IMR-90 (cell line): ENCODE data around the gene NAT10. TPM values are rescaled to one million over a fixed set of nuclear protein-coding genes. Genes with fewer than 3 reads are reported as not detected.

Source experiments
- ATAC-seq: fragments of 200-7000 bp; cut with Tn5 transposase; 2 replicates; pipeline ENCODE4 v1.9.1; 2020; ENCODE audit warnings: low read depth, mild to moderate bottlenecking, moderate library complexity
- BruUV-seq: library from RNA; stranded (reverse); fragments of 400-500 nt; replicated peaks from 2 replicates; lab custom pipeline; 2021; lab: Mats Ljungman, UMichigan
- CTCF ChIA-PET: fragments of 300-600 bp; formaldehyde crosslinking; extraction: SDS; loops from one replicate; lab custom pipeline; 2021; ENCODE audit warnings: antibody characterized with exemption; lab: Yijun Ruan, JAX
- POLR2A ChIA-PET: fragments of 300-600 bp; sonication (Branson Sonifier 250); formaldehyde crosslinking; loops from one replicate; lab custom pipeline; 2022; ENCODE audit warnings: antibody characterized with exemption; ENCODE audit not compliant: unreplicated experiment; lab: Charles Lee
- DNase-seq: peaks from one replicate; pipeline ENCODE4 v3.0.0; 2013
- H2AFZ ChIP-seq: replicated peaks from 2 replicates; pipeline ENCODE3; 2013; ENCODE audit warnings: low read length, mild to moderate bottlenecking; ENCODE audit not compliant: poor library complexity
- H2AK5ac ChIP-seq: 2 replicates; pipeline ENCODE4 v1.6.1; 2013; ENCODE audit warnings: low read depth, low read length, inconsistent platforms
- H2AK9ac ChIP-seq: replicated peaks from 2 replicates; pipeline ENCODE3; 2013; ENCODE audit warnings: mild to moderate bottlenecking, low read depth, low read length, moderate library complexity; ENCODE audit not compliant: poor library complexity
- H2BK120ac ChIP-seq: 2 replicates; pipeline ENCODE4 v1.6.1; 2013; ENCODE audit warnings: low read depth, low read length, inconsistent platforms
- H2BK15ac ChIP-seq: 3 replicates; pipeline ENCODE4 v1.6.1; 2013; ENCODE audit warnings: low read depth, low read length, inconsistent platforms
- H2BK20ac ChIP-seq: 2 replicates; pipeline ENCODE4 v1.6.1; 2013; ENCODE audit warnings: low read depth, mild to moderate bottlenecking, inconsistent platforms, low read length, moderate library complexity
- H2BK5ac ChIP-seq: 2 replicates; pipeline ENCODE4 v1.6.1; 2013; ENCODE audit warnings: mild to moderate bottlenecking, low read depth, low read length, inconsistent platforms; ENCODE audit not compliant: poor library complexity, severe bottlenecking
- H3K14ac ChIP-seq: replicated peaks from 2 replicates; pipeline ENCODE4 v1.6.1; 2013; ENCODE audit warnings: low read depth, low read length, inconsistent platforms
- H3K18ac ChIP-seq: 2 replicates; pipeline ENCODE4 v1.6.1; 2013; ENCODE audit warnings: low read depth, low read length, control low read depth
- H3K23ac ChIP-seq: 2 replicates; pipeline ENCODE4 v1.6.1; 2013; ENCODE audit warnings: low read depth, low read length, inconsistent platforms
- H3K27ac ChIP-seq: 2 replicates; pipeline ENCODE4 v1.5.1; 2013; ENCODE audit warnings: mild to moderate bottlenecking, control low read depth, low read length; ENCODE audit not compliant: insufficient read depth
- H3K27me3 ChIP-seq: 2 replicates; pipeline ENCODE4 v1.6.1; 2013; ENCODE audit warnings: low read length; ENCODE audit not compliant: control insufficient read depth, insufficient read depth
- H3K36me3 ChIP-seq: 2 replicates; pipeline ENCODE4 v1.6.1; 2013; ENCODE audit warnings: low read length, mixed read lengths; ENCODE audit not compliant: control insufficient read depth, insufficient read depth
- H3K4ac ChIP-seq: 2 replicates; pipeline ENCODE4 v1.6.1; 2013; ENCODE audit warnings: low read depth, low read length, inconsistent platforms
- H3K4me1 ChIP-seq: 2 replicates; pipeline ENCODE4 v1.6.1; 2013; ENCODE audit warnings: low read length, mixed read lengths; ENCODE audit not compliant: control insufficient read depth, insufficient read depth
- H3K4me2 ChIP-seq: 2 replicates; pipeline ENCODE4 v1.6.1; 2013; ENCODE audit warnings: low read depth, mild to moderate bottlenecking, control low read depth, low read length, moderate library complexity
- H3K4me3 ChIP-seq: 2 replicates; pipeline ENCODE4 v1.5.1; 2013; ENCODE audit warnings: low read depth, mild to moderate bottlenecking, control low read depth, low read length, moderate library complexity; ENCODE audit not compliant: insufficient read depth
- H3K56ac ChIP-seq: 2 replicates; pipeline ENCODE4 v1.6.1; 2013; ENCODE audit warnings: low read length, inconsistent platforms; ENCODE audit not compliant: insufficient read depth; ENCODE audit errors: extremely low read depth
- H3K79me1 ChIP-seq, 2 experiments: 2 replicates each; pipeline ENCODE4 v1.6.1; 2013; ENCODE audit warnings: low read length in 2 of 2, inconsistent platforms in 1 of 2, low read depth in 1 of 2
- H3K9ac ChIP-seq: 2 replicates; pipeline ENCODE4 v1.6.1; 2013; ENCODE audit warnings: low read depth, low read length, control low read depth
- H3K9me1 ChIP-seq: 2 replicates; pipeline ENCODE4 v1.6.1; 2013; ENCODE audit warnings: low read length, inconsistent platforms; ENCODE audit not compliant: insufficient read depth
- H3K9me3 ChIP-seq: 2 replicates; pipeline ENCODE4 v1.6.1; 2013; ENCODE audit warnings: low read length; ENCODE audit not compliant: control insufficient read depth, insufficient read depth
- H4K20me1 ChIP-seq: 2 replicates; pipeline ENCODE4 v1.6.1; 2013; ENCODE audit warnings: low read length, inconsistent platforms; ENCODE audit not compliant: insufficient read depth
- H4K5ac ChIP-seq: 2 replicates; pipeline ENCODE4 v1.6.1; 2013; ENCODE audit warnings: mild to moderate bottlenecking, low read depth, low read length, control low read depth
- H4K8ac ChIP-seq, 2 experiments: 2 replicates each; pipeline ENCODE4 v1.6.1; 2013; ENCODE audit warnings: low read depth in 2 of 2, low read length in 2 of 2, control low read depth in 1 of 2, inconsistent platforms in 1 of 2
- H4K91ac ChIP-seq: 2 replicates; pipeline ENCODE4 v1.6.1; 2013; ENCODE audit warnings: low read depth, low read length, inconsistent platforms; ENCODE audit not compliant: insufficient read depth
- BHLHE40 ChIP-seq: fragments of 150-350 bp; IDR thresholded peaks from 2 replicates; pipeline ENCODE4 v1.6.1; 2016; ENCODE audit warnings: mild to moderate bottlenecking, low read depth, low read length
- CEBPB ChIP-seq: IDR thresholded peaks from 2 replicates; pipeline ENCODE4 v1.6.1; 2012; ENCODE audit warnings: low read depth, low read length, improper control_type of control experiment
- CHD1 ChIP-seq: IDR thresholded peaks from 2 replicates; pipeline ENCODE4 v1.6.1; 2012; ENCODE audit warnings: low read depth, low read length, improper control_type of control experiment
- ELK1 ChIP-seq: fragments of 150-350 bp; IDR thresholded peaks from 2 replicates; pipeline ENCODE4 v1.6.1; 2016; ENCODE audit warnings: low read depth, mild to moderate bottlenecking, low read length, moderate library complexity, borderline replicate concordance
- FOS ChIP-seq: fragments of 150-350 bp; IDR thresholded peaks from 2 replicates; pipeline ENCODE4 v1.6.1; 2016; ENCODE audit warnings: low read depth, low read length
- MAFK ChIP-seq: IDR thresholded peaks from 2 replicates; pipeline ENCODE4 v1.6.1; 2012; ENCODE audit warnings: low read depth, low read length, improper control_type of control experiment
- MAZ ChIP-seq: IDR thresholded peaks from 2 replicates; pipeline ENCODE4 v1.6.1; 2012; ENCODE audit warnings: low read depth, mild to moderate bottlenecking, low read length, improper control_type of control experiment, moderate library complexity, borderline replicate concordance
- MXI1 ChIP-seq: IDR thresholded peaks from 2 replicates; pipeline ENCODE4 v1.6.1; 2012; ENCODE audit warnings: low read depth, mild to moderate bottlenecking, low read length, moderate library complexity, borderline replicate concordance
- NFE2L2 ChIP-seq: fragments of 150-350 bp; IDR thresholded peaks from 2 replicates; pipeline ENCODE4 v1.6.1; 2016; ENCODE audit warnings: low read depth, mild to moderate bottlenecking, low read length
- POLR2A ChIP-seq: IDR thresholded peaks from 2 replicates; pipeline ENCODE4 v1.6.1; 2012; ENCODE audit warnings: mild to moderate bottlenecking, low read depth, low read length
- RAD21 ChIP-seq: IDR thresholded peaks from 2 replicates; pipeline ENCODE4 v1.6.1; 2012; ENCODE audit warnings: low read length, improper control_type of control experiment
- RCOR1 ChIP-seq: IDR thresholded peaks from 2 replicates; pipeline ENCODE4 v1.6.1; 2012; ENCODE audit warnings: mild to moderate bottlenecking, low read length, improper control_type of control experiment; ENCODE audit not compliant: insufficient replicate concordance
- RFX5 ChIP-seq: IDR thresholded peaks from 2 replicates; pipeline ENCODE4 v1.8.0; 2012; ENCODE audit warnings: low read depth, mild to moderate bottlenecking, low read length, moderate library complexity
- SMC3 ChIP-seq: fragments of 150-350 bp; IDR thresholded peaks from 2 replicates; pipeline ENCODE4 v1.6.1; 2016; ENCODE audit warnings: low read depth, mild to moderate bottlenecking, antibody characterized with exemption, low read length, moderate library complexity
- WGBS, 2 experiments: methylation state at CpG; one replicate each; pipeline versions ENCODE4 v1.1.5 to v1.1.7; 2013; ENCODE audit warnings: missing lambda C conversion rate in 2 of 2; ENCODE audit not compliant: insufficient read length in 1 of 2; ENCODE audit errors: extremely low coverage in 2 of 2; 5-methylcytosine and 5-hydroxymethylcytosine counted together
- dilution Hi-C: fragments of 300-500 bp; cut with HindIII; formaldehyde crosslinking; loops from one replicate; pipeline ENCODE4 v1.14.3; 2018; ENCODE audit warnings: low sequenced_read_pairs; ENCODE audit not compliant: unreplicated experiment
- in situ Hi-C: fragments of 300-500 bp; cut with MboI; formaldehyde crosslinking; loops from 3 replicates; pipeline ENCODE4 v1.14.3; 2019; ENCODE audit warnings: low sequenced_read_pairs, inconsistent platforms, mixed read lengths
- intact Hi-C: fragments of 100-400 bp; cut with micrococcal nuclease; formaldehyde crosslinking; loops from 2 replicates; pipeline ENCODE4 v1.10.0; 2022
- polyA plus RNA-seq, 3 experiments: library from polyadenylated mRNA; depleted of rRNA; stranded (reverse); fragments of >200 nt; gene quantifications; 2 replicates each; pipeline ENCODE4 v1.2.3, GENCODE V29; 2012; ENCODE audit warnings: low replicate concordance in 1 of 3
- total RNA-seq: library from RNA; depleted of rRNA; stranded (reverse); fragments of >200 nt; gene quantifications from 2 replicates; pipeline ENCODE4 v1.2.3, GENCODE V29; 2012
- TF ChIP-seq, protein P1 (sequence below): conservative IDR thresholded peaks from 2 replicates; pipeline ENCODE4 v1.5.1; 2012; ENCODE audit warnings: mild to moderate bottlenecking, low read depth, low read length, improper control_type of control experiment
- TF ChIP-seq, protein P2 (sequence below): fragments of 150-350 bp; IDR thresholded peaks from 2 replicates; pipeline ENCODE4 v1.6.1; 2017; ENCODE audit warnings: mild to moderate bottlenecking, antibody characterized with exemption, low read length, low read depth

NAT10 gene
- total and polyA plus RNA-seq, 2 of the 4 experiments (the other 2 are of a cell fraction) = 28.1 to 34.8 TPM

DNA sequence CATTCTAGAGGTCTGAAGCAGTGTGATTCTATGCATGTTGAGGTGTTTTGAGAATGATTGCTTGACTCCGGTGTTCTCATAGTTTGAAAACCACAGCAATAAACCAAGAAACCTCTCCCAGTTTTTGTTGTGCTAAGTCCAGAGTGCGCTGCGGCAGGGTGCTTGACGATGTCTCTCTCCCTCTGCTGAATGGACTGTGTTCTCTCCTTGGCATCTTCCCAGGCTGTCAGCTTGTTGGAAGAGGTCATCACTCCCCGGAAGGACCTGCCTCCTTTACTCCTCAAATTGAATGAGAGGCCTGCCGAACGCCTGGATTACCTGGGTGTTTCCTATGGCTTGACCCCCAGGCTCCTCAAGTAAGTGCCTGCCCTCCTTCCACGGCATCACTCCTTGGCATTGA, 31.0 kb downstream of the NAT10 start:
- Histone ChIP-seq H3K14ac (no peak overlapping the region), H2BK20ac (no peak overlapping the region), H2BK15ac (no peak overlapping the region), H2AK5ac (no peak overlapping the region), H3K56ac (no peak overlapping the region), H4K91ac (no peak overlapping the region), H2BK120ac (no peak overlapping the region), H3K4ac (no peak overlapping the region), H4K5ac (no peak overlapping the region), H3K23ac (no peak overlapping the region), H2BK5ac (no peak overlapping the region), H3K27ac (no peak overlapping the region), H4K20me1 (no peaks in the 10 kb centered on the region; the same call in 1 of the 2 replicates), H3K4me1 (no peaks in the 10 kb centered on the region), H3K9me3 (no peaks in the 10 kb centered on the region), H3K27me3 (no peaks in the 10 kb centered on the region), H3K4me3 (no peak overlapping the region), H3K9ac (no peak overlapping the region), H3K36me3 (peaks cover 72% of the 10 kb centered on the region), H3K9me1 (peaks cover 7% of the 10 kb centered on the region), H3K79me1 (0 out of 4 replicates have a peak, but pooled peaks cover 4 to 8% of the 10 kb centered on the region in 2 experiments), H4K8ac (no peak overlapping the region), H2AFZ (no peak overlapping the region), H2AK9ac (no peak overlapping the region), H3K4me2 (no peak overlapping the region), H3K18ac (no peak overlapping the region)
- in situ Hi-C loops (no loop called here), dilution Hi-C loops (no loop called here), intact Hi-C loops (no loop called here)
- no peak for DNase-seq
- ChIA-PET CTCF (no interaction called here), POLR2A (no interaction called here)
- TF ChIP-seq ELK1 (no peak), FOS (no peak), MAZ (no peak), RAD21 (no peak), NFE2L2 (no peak), POLR2A (no peak), CHD1 (no peak), MAFK (no peak), CEBPB (no peak), RFX5 (no peak), SMC3 (no peak), MXI1 (no peak), BHLHE40 (no peak), RCOR1 (no peak)
- TF ChIP-seq, protein P1, sequence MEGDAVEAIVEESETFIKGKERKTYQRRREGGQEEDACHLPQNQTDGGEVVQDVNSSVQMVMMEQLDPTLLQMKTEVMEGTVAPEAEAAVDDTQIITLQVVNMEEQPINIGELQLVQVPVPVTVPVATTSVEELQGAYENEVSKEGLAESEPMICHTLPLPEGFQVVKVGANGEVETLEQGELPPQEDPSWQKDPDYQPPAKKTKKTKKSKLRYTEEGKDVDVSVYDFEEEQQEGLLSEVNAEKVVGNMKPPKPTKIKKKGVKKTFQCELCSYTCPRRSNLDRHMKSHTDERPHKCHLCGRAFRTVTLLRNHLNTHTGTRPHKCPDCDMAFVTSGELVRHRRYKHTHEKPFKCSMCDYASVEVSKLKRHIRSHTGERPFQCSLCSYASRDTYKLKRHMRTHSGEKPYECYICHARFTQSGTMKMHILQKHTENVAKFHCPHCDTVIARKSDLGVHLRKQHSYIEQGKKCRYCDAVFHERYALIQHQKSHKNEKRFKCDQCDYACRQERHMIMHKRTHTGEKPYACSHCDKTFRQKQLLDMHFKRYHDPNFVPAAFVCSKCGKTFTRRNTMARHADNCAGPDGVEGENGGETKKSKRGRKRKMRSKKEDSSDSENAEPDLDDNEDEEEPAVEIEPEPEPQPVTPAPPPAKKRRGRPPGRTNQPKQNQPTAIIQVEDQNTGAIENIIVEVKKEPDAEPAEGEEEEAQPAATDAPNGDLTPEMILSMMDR = no peak
- TF ChIP-seq, protein P2, sequence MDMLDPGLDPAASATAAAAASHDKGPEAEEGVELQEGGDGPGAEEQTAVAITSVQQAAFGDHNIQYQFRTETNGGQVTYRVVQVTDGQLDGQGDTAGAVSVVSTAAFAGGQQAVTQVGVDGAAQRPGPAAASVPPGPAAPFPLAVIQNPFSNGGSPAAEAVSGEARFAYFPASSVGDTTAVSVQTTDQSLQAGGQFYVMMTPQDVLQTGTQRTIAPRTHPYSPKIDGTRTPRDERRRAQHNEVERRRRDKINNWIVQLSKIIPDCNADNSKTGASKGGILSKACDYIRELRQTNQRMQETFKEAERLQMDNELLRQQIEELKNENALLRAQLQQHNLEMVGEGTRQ = no peak
- ATAC-seq = no peak
- no TSS peak for BruUV-seq
- WGBS, 2 experiments = 94% methylated on average over 3 of the region's 8 CpGs; no CpG with 5 or more reads in 1 of the 2 experiments
